ENCODE measurements around the gene TEDC1.

DNA sequence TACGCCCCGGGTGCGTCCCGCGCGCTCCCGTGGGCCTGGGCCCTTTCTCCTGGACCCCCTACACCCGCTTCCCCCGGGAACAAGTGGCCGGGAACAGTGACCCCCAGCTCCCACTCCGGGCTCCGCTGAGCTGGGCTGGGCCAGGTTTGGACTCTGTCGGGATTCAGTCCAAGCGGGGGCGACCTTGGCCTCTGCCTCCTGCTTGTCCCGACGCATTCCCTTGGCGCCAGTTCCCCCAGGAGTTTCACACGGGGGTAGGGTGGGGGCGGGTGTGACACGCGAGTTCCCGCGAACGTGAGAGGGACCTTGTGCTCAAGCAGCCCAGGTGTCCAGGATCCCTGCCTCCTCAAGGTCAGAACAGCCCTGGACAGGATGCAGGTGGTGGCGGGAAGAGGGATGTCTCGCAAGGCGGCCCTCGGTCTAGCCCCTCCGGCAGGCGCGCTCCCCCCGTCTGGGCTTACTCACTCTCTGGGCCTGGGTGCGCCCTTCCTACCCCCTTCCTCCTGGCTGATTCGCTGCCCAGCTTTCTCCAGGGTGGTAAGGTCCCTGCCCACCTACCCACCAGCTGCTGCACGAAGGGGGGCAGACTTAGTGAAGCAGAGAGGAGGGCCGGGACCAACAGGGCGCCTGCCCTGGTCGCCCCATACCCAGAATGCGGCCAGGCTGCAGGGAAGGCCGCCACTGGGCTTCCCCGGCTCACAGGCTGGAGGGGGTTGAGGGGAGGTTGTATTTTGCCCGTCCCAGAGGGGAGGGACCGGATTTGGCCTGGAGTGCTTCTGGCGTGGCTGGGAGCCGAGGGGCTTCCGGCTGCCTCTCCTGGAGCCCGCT is 15.6 kb upstream of the TEDC1 start:
- no peak for TF ChIP-seq POLR2AphosphoS5 (IDR thresholded peaks at IDR 0.05; ENCODE audit: low read depth, low read length)
- no peak for TF ChIP-seq POLR2A (IDR thresholded peaks at IDR 0.05; ENCODE audit: low read depth, low read length)
